Prostate gland (tissue), 2 donors: Measurements from ENCODE around the gene NIPAL3. TPM values are rescaled to one million over a fixed set of nuclear protein-coding genes. Genes with fewer than 3 reads are reported as not detected.

Source experiments
- DNase-seq: peaks from one replicate; pipeline ENCODE4 v3.0.0-alpha.2; 2019; ENCODE audit warnings: low spot score
- H3K27ac ChIP-seq, 2 donors: fragments of 200-600 bp; sonication (generic); 2 replicates each; pipeline ENCODE4 v1.5.1; 2017 to 2019
- H3K27me3 ChIP-seq: fragments of 200-600 bp; sonication (generic); replicated peaks from 2 replicates; pipeline ENCODE4 v1.5.1; 2019; ENCODE audit not compliant: insufficient read depth
- H3K36me3 ChIP-seq, 2 donors: fragments of 200-600 bp; sonication (generic); 1 replicate in 1 of 2; 2 replicates in 1 of 2; pipeline versions ENCODE4 v1.5.1 to v1.8.1; 2017 to 2019
- H3K4me1 ChIP-seq: fragments of 200-600 bp; sonication (generic); replicated peaks from 2 replicates; pipeline ENCODE4 v1.5.1; 2019
- H3K4me3 ChIP-seq, 2 donors: fragments of 200-600 bp; sonication (generic); 2 replicates each; pipeline ENCODE4 v1.5.1; 2017 to 2019
- H3K9me3 ChIP-seq: fragments of 200-600 bp; sonication (generic); 2 replicates; pipeline ENCODE4 v1.5.1; 2017
- CTCF ChIP-seq, 4 experiments: fragments of 200-600 bp in 2 of 4; fragments of 450-650 bp in 2 of 4; sonication (generic) in 2 of 4; IDR thresholded peaks; 1 replicate in 3 of 4; 2 replicates in 1 of 4; pipeline ENCODE4 v1.5.1; 2016 to 2019; ENCODE audit warnings: antibody characterized with exemption in 4 of 4, mild to moderate bottlenecking in 2 of 4, moderate library complexity in 2 of 4
- POLR2A ChIP-seq: fragments of 450-650 bp; IDR thresholded peaks from one replicate; pipeline ENCODE4 v1.6.1; 2016; ENCODE audit warnings: antibody characterized with exemption, mild to moderate bottlenecking
- POLR2AphosphoS5 ChIP-seq: sonication (generic); formaldehyde crosslinking; IDR thresholded peaks from one replicate; pipeline ENCODE4 v1.6.1; 2017; ENCODE audit warnings: antibody characterized with exemption
- WGBS: methylation state at CpG from one replicate; pipeline ENCODE4 v1.1.5; 2018; 5-methylcytosine and 5-hydroxymethylcytosine counted together
- intact Hi-C: fragments of 100-400 bp; cut with DNase I; formaldehyde crosslinking; loops from one replicate; pipeline ENCODE4 v1.14.2; 2022
- total RNA-seq, 2 donors: library from RNA; depleted of rRNA; stranded (reverse); fragments of >200 nt; gene quantifications; one replicate each; pipeline ENCODE4 v1.1.0, GENCODE V29; 2016

Gene NIPAL3
- total RNA-seq, 2 donors from 2014 or later = 125 to 350 TPM

GRCh38 chr1:24413350-24414163, 2.0 kb upstream of the NIPAL3 start, which contains the start of gene STPG1:
Gene STPG1, minus strand, starts transcription at chr1:24413782. Its CDS starts 12,394 bp downstream, at chr1:24401388.
- Histone ChIP-seq H3K9me3 (no peaks in the 10 kb centered on the region), H3K27me3 (no peaks in the 10 kb centered on the region), H3K36me3 (no peaks in the 10 kb centered on the region), H3K27ac (peak within 1 kb of the TSS; percentile 72 to 82), H3K4me1 (no peaks in the 10 kb centered on the region), H3K4me3 (peak within 1 kb of the TSS; percentile 75 to 79)
- intact Hi-C loops = loop anchor here (2.0 to 10.0 kb wide), 2 partner anchors 229 to 411 kb away; partner anchors contain the start of gene SRRM1
- 5% methylated on average over 48 of the region's 48 CpGs for WGBS
- peak; percentile 89 for DNase-seq
- TF ChIP-seq POLR2A = peak; percentile 59
- TF ChIP-seq CTCF (IDR thresholded peaks at IDR 0.05) = peak in 1 of 4 experiments; percentile 25
- peak; percentile 82 for TF ChIP-seq POLR2AphosphoS5

- H3K4me1 ChIP-seq = no peaks in the 10 kb centered on the region
- H3K9me3 ChIP-seq = no peaks in the 10 kb centered on the region
- no peak for TF ChIP-seq CTCF (IDR thresholded peaks at IDR 0.05)
- no peak for TF ChIP-seq POLR2A
- no peak for TF ChIP-seq POLR2AphosphoS5
- intact Hi-C loops = loop anchor here (10.0 kb wide), 1 partner anchor 410 kb away; no protein-coding TSS in a partner anchor
- DNase-seq = no peak
- 76% methylated on average over 22 of the region's 22 CpGs for WGBS
- peak overlapping the region; percentile 4 to 57 for H3K4me3 ChIP-seq
- no peaks in the 10 kb centered on the region for H3K36me3 ChIP-seq
- H3K27me3 ChIP-seq = no peaks in the 10 kb centered on the region
- H3K27ac ChIP-seq = peak overlapping the region; percentile 58 to 82
Measured at GRCh38 chr1:24414775-24415333, 748 bp upstream of the NIPAL3 start.

- intact Hi-C loops = loop anchor here (10.0 kb wide), 1 partner anchor 409 kb away; no protein-coding TSS in a partner anchor
- peak overlapping the region; percentile 54 to 57 for H3K4me3 ChIP-seq
- no peaks in the 10 kb centered on the region for H3K9me3 ChIP-seq
- no peaks in the 10 kb centered on the region for H3K36me3 ChIP-seq
- peak; percentile 34 for DNase-seq
- H3K4me1 ChIP-seq = no peaks in the 10 kb centered on the region
- peak overlapping the region; percentile 66 to 82 for H3K27ac ChIP-seq
- H3K27me3 ChIP-seq = no peaks in the 10 kb centered on the region
- TF ChIP-seq POLR2A (no peak), POLR2AphosphoS5 (no peak), CTCF (IDR thresholded peaks at IDR 0.05) (no peak)
- 3% methylated on average over 35 of the region's 35 CpGs for WGBS
Measured at GRCh38 chr1:24415910-24416665, 486 bp downstream of the NIPAL3 start.

- H3K4me3 ChIP-seq = peak overlapping the region; percentile 54 to 57
- H3K27ac ChIP-seq = peak overlapping the region; percentile 66 to 82
- peak; percentile 4 for TF ChIP-seq POLR2A
- no peak for TF ChIP-seq POLR2AphosphoS5
- TF ChIP-seq CTCF (IDR thresholded peaks at IDR 0.05) = no peak
- H3K27me3 ChIP-seq = no peaks in the 10 kb centered on the region
- DNase-seq = no peak
- intact Hi-C loops = loop anchor here (10.0 kb wide), 1 partner anchor 408 kb away; no protein-coding TSS in a partner anchor
- no peaks in the 10 kb centered on the region for H3K9me3 ChIP-seq
- H3K4me1 ChIP-seq = no peaks in the 10 kb centered on the region
- H3K36me3 ChIP-seq = no peaks in the 10 kb centered on the region
- 58% methylated on average over 10 of the region's 10 CpGs for WGBS
Measured at GRCh38 chr1:24416666-24417391, 1.2 kb downstream of the NIPAL3 start.
